SH-SY5Y (cell line): Measurements from ENCODE around the gene FUT7.

Experiments used
- GATA2 ChIP-seq: IDR thresholded peaks from 2 replicates; pipeline ENCODE4 v1.6.1; 2011; ENCODE audit warnings: mild to moderate bottlenecking, low read depth, low read length
- GATA3 ChIP-seq: IDR thresholded peaks from 2 replicates; pipeline ENCODE4 v1.6.1; 2011; ENCODE audit warnings: low read depth, mild to moderate bottlenecking, low read length, moderate library complexity

DNA sequence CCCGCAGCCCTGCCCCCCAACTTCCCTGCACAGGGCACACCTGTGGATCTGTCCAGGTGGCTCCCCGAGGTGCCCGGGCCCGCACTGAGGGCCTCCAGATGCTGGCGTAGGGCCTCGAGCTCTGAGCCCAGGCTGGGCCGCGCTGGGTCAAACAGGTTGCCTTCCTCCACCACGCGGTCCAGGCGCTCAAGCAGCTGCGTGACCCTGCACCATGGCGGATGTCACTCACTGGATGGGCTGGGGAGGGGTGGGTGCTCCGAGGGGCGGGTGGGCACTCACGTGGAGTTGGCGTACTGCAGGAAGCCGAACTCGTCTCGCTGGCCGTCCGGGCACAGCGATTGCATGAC, 9.3 kb downstream of the FUT7 start:
- TF ChIP-seq GATA2 (no peak), GATA3 (no peak)
